Spleen (tissue), 11 donors: ENCODE results near the gene RABAC1. TPM values are rescaled to one million over a fixed set of nuclear protein-coding genes. Genes with fewer than 3 reads are reported as not detected.

Source experiments
- DNase-seq: peaks from one replicate; pipeline ENCODE4 v3.0.0-alpha.2; 2020
- H3K27ac ChIP-seq, 8 donors: fragments of 200-600 bp; sonication (generic) in 7 of 8; 1 replicate in 4 of 8; 2 replicates in 4 of 8; pipeline versions ENCODE4 v1.5.0 to v1.8.0; 2016 to 2021; ENCODE audit warnings: inconsistent platforms in 4 of 8, mild to moderate bottlenecking in 4 of 8, moderate library complexity in 1 of 8
- H3K27me3 ChIP-seq, 7 donors: fragments of 200-600 bp; sonication (generic) in 6 of 7; replicated peaks in 1 of 7; 1 replicate in 4 of 7; 2 replicates in 3 of 7; pipeline versions ENCODE4 v1.5.0 to v1.8.0; 2016 to 2021; ENCODE audit warnings: inconsistent platforms in 3 of 7, mild to moderate bottlenecking in 1 of 7
- H3K36me3 ChIP-seq, 6 donors: fragments of 200-600 bp; sonication (generic) in 5 of 6; 1 replicate in 4 of 6; 2 replicates in 2 of 6; pipeline versions ENCODE4 v1.5.0 to v1.8.0; 2016 to 2021; ENCODE audit warnings: inconsistent platforms in 2 of 6
- H3K4me1 ChIP-seq, 6 donors: fragments of 200-600 bp; sonication (generic) in 5 of 6; 1 replicate in 3 of 6; 2 replicates in 3 of 6; pipeline versions ENCODE4 v1.5.0 to v1.8.0; 2016 to 2021; ENCODE audit warnings: inconsistent platforms in 3 of 6
- H3K4me3 ChIP-seq, 8 donors: fragments of 200-600 bp; sonication (generic) in 7 of 8; 1 replicate in 4 of 8; 2 replicates in 4 of 8; pipeline versions ENCODE4 v1.5.0 to v1.8.0; 2016 to 2021; ENCODE audit warnings: inconsistent platforms in 4 of 8, mild to moderate bottlenecking in 4 of 8, moderate library complexity in 2 of 8
- H3K9me3 ChIP-seq, 8 donors: fragments of 200-600 bp; sonication (generic) in 7 of 8; 1 replicate in 4 of 8; 2 replicates in 4 of 8; pipeline versions ENCODE4 v1.5.0 to v1.8.0; 2016 to 2021; ENCODE audit warnings: inconsistent platforms in 4 of 8
- POLR2A ChIP-seq, 3 donors: fragments of 450-650 bp; IDR thresholded peaks; one replicate each; pipeline ENCODE4 v1.5.1; 2017; ENCODE audit warnings: antibody characterized with exemption in 3 of 3, mild to moderate bottlenecking in 1 of 3
- POLR2AphosphoS5 ChIP-seq, 3 donors: sonication (generic); formaldehyde crosslinking; IDR thresholded peaks; one replicate each; pipeline ENCODE4 v1.5.1; 2017; ENCODE audit warnings: antibody characterized with exemption in 3 of 3
- WGBS, 5 donors: extraction: QIAGEN DNeasy Blood & Tissue Kit in 3 of 5; methylation state at CpG; one replicate each; pipeline versions ENCODE4 v1.1.5 to v1.1.7; 2013 to 2018; 5-methylcytosine and 5-hydroxymethylcytosine counted together
- intact Hi-C: fragments of 100-400 bp; cut with DNase I; formaldehyde crosslinking; loops from one replicate; pipeline ENCODE4 v1.15.0; 2023; ENCODE audit warnings: low total_unique reads
- polyA plus RNA-seq, 3 donors: library from polyadenylated mRNA; stranded (reverse); fragments of 200-250 nt; gene quantifications; one replicate each; pipeline ENCODE4 v1.2.1, GENCODE V29; 2013
- total RNA-seq, 7 donors: library from RNA; depleted of rRNA in 3 of 7; stranded (reverse); fragments of >200 nt in 3 of 7; fragmentation: NEBNext Ultra II Directional in 4 of 7; extraction: Animal tissue kit (Norgen Biotek cat#: 25700) in 4 of 7; gene quantifications; one replicate each; pipeline versions ENCODE4 v1.1.0 to v1.2.1, GENCODE V29; 2016 to 2021
- TF ChIP-seq, protein P1 (sequence below), 11 experiments: fragments of 200-600 bp in 7 of 11; fragments of 450-650 bp in 4 of 11; sonication (generic) in 4 of 11; IDR thresholded peaks in 8 of 11; conservative IDR thresholded peaks in 3 of 11; 1 replicate in 7 of 11; 2 replicates in 4 of 11; pipeline versions ENCODE4 v1.4.0 to v1.8.0; 2016 to 2021; ENCODE audit warnings: antibody characterized with exemption in 11 of 11, inconsistent platforms in 4 of 11, mild to moderate bottlenecking in 1 of 11
- donor health status: healthy with polysubstance abuse.
- donor health status: DM: no; HTN: no; CAD: no; lungs with moderate emphysema.
- donor health status: DM: no; HTN: no; CAD: no.
- donor health status: Bipolar disorder and iron deficiency.
- donor health status: healthy.
- donor health status: DM: no; HTN: no; CAD: no.
- donor health status: DM: yes; HTN: yes; CAD: no.

RABAC1 gene
- total and polyA plus RNA-seq, 10 donors = 85.6 to 165 (median 134) TPM

- Histone ChIP-seq H3K4me3 (no peak overlapping the region), H3K27me3 (peaks cover 0 to 56% (median 24%) of the 10 kb centered on the region in 7 donors), H3K27ac (no peak overlapping the region), H3K4me1 (peaks cover 0 to 20% (median 13%) of the 10 kb centered on the region in 6 donors), H3K9me3 (no peaks in the 10 kb centered on the region), H3K36me3 (no peaks in the 10 kb centered on the region)
- TF ChIP-seq POLR2AphosphoS5 (IDR thresholded peaks at IDR 0.05) (no peak), POLR2A (IDR thresholded peaks at IDR 0.05) (no peak)
- TF ChIP-seq, protein P1, sequence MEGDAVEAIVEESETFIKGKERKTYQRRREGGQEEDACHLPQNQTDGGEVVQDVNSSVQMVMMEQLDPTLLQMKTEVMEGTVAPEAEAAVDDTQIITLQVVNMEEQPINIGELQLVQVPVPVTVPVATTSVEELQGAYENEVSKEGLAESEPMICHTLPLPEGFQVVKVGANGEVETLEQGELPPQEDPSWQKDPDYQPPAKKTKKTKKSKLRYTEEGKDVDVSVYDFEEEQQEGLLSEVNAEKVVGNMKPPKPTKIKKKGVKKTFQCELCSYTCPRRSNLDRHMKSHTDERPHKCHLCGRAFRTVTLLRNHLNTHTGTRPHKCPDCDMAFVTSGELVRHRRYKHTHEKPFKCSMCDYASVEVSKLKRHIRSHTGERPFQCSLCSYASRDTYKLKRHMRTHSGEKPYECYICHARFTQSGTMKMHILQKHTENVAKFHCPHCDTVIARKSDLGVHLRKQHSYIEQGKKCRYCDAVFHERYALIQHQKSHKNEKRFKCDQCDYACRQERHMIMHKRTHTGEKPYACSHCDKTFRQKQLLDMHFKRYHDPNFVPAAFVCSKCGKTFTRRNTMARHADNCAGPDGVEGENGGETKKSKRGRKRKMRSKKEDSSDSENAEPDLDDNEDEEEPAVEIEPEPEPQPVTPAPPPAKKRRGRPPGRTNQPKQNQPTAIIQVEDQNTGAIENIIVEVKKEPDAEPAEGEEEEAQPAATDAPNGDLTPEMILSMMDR (IDR thresholded peaks at IDR 0.05 in 8 of 11, conservative IDR thresholded peaks at IDR 0.05 in 3 of 11) = no peak
- DNase-seq = no peak
- 57 to 74% (median 67%) methylated on average over 4 to 15 of the region's 15 CpGs for WGBS, 5 donors
- intact Hi-C loops = no loop called here
Measured at GRCh38 chr19:41991025-41991424, 31.9 kb upstream of the RABAC1 start.

DNA sequence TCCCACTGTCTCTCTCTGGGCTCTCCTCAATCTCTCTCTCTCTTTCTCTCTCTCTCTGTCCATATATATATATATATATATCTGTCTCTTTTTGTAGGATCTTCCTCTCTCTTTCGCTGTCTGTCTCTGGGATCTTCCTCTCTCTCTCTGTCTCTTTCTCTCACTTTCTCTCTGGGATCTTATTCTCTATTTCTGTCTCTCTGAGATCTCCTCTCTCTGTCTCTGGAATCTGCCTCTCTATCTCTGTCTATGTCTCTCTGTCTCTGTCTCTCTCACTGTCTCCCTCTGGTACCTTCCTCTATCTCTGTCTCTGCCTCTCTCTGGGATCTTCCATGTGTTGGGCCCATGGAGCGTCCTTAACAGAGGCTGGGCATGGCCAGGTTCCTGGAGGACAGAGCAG is 31.5 kb upstream of the RABAC1 start:
- WGBS, 5 donors = 80 to 92% (median 88%) methylated on average over 2 of the region's 2 CpGs
- H3K27ac ChIP-seq = no peak overlapping the region
- no peaks in the 10 kb centered on the region for H3K36me3 ChIP-seq
- H3K4me3 ChIP-seq = no peak overlapping the region
- TF ChIP-seq, protein P1 (IDR thresholded peaks at IDR 0.05 in 8 of 11, conservative IDR thresholded peaks at IDR 0.05 in 3 of 11) = no peak
- no peak for TF ChIP-seq POLR2A (IDR thresholded peaks at IDR 0.05)
- no peak for TF ChIP-seq POLR2AphosphoS5 (IDR thresholded peaks at IDR 0.05)
- intact Hi-C loops = no loop called here
- peaks cover 0 to 20% (median 13%) of the 10 kb centered on the region in 6 donors for H3K4me1 ChIP-seq
- H3K9me3 ChIP-seq = no peaks in the 10 kb centered on the region
- peaks cover 0 to 52% (median 21%) of the 10 kb centered on the region in 7 donors for H3K27me3 ChIP-seq
- no peak for DNase-seq

- DNase-seq = no peak
- no peaks in the 10 kb centered on the region for H3K9me3 ChIP-seq
- H3K27ac ChIP-seq = no peak overlapping the region
- 87 to 95% (median 92%) methylated on average over 4 of the region's 4 CpGs for WGBS, 5 donors
- H3K36me3 ChIP-seq = no peaks in the 10 kb centered on the region
- no peak overlapping the region for H3K4me3 ChIP-seq
- H3K4me1 ChIP-seq = peaks cover 0 to 20% (median 13%) of the 10 kb centered on the region in 6 donors
- intact Hi-C loops = no loop called here
- TF ChIP-seq POLR2AphosphoS5 (IDR thresholded peaks at IDR 0.05) = no peak
- TF ChIP-seq POLR2A (IDR thresholded peaks at IDR 0.05) = no peak
- TF ChIP-seq, protein P1 (IDR thresholded peaks at IDR 0.05 in 8 of 11, conservative IDR thresholded peaks at IDR 0.05 in 3 of 11) = no peak
- peaks cover 0 to 46% (median 16%) of the 10 kb centered on the region in 7 donors for H3K27me3 ChIP-seq
Measured at GRCh38 chr19:41990028-41990427, 30.9 kb upstream of the RABAC1 start.

- Histone ChIP-seq H3K4me1 (peaks cover 0 to 11% (median 6%) of the 10 kb centered on the region in 6 donors), H3K4me3 (no peak overlapping the region), H3K27ac (no peak overlapping the region), H3K9me3 (no peaks in the 10 kb centered on the region), H3K27me3 (peaks cover 0 to 35% (median 8%) of the 10 kb centered on the region in 7 donors), H3K36me3 (no peaks in the 10 kb centered on the region)
- intact Hi-C loops = no loop called here
- 84 to 92% (median 86%) methylated on average over 9 of the region's 9 CpGs for WGBS, 5 donors
- TF ChIP-seq POLR2AphosphoS5 (IDR thresholded peaks at IDR 0.05) (no peak), POLR2A (IDR thresholded peaks at IDR 0.05) (no peak)
- TF ChIP-seq, protein P1 (IDR thresholded peaks at IDR 0.05 in 8 of 11, conservative IDR thresholded peaks at IDR 0.05 in 3 of 11) = no peak
- no peak for DNase-seq
Measured at GRCh38 chr19:41988947-41989346, 29.8 kb upstream of the RABAC1 start.
